H1 (cell line): ENCODE results near the gene NUDT2. TPM values are rescaled to one million over a fixed set of nuclear protein-coding genes. Genes with fewer than 3 reads are reported as not detected.

ENCODE experiments used
- CTCF ChIA-PET: fragments of 300-600 bp; sonication (Branson Sonifier 250); formaldehyde crosslinking; loops from one replicate; lab custom pipeline; 2021; ENCODE audit not compliant: partially characterized antibody; lab: Charles Lee
- POLR2A ChIA-PET: fragments of 300-600 bp; sonication (Branson Sonifier 250); formaldehyde crosslinking; loops from one replicate; lab custom pipeline; 2021; ENCODE audit warnings: inconsistent platforms; ENCODE audit not compliant: partially characterized antibody; lab: Charles Lee
- DNase-seq, 2 experiments: peaks; one replicate each; pipeline versions ENCODE4 v3.0.0 to v3.0.0-alpha.2; 2010 to 2022; ENCODE audit warnings: low spot score in 2 of 2, low read depth in 1 of 2, mixed read lengths in 1 of 2
- FAIRE-seq: peaks from 2 replicates; lab custom pipeline; 2011; peaks lifted over from hg19 to GRCh38; lab: Jason Lieb, UNC
- H2AFZ ChIP-seq: 2 replicates; pipeline ENCODE4 v1.8.1; 2012; ENCODE audit warnings: low read length, inconsistent platforms
- H2AK5ac ChIP-seq: 2 replicates; pipeline ENCODE4 v1.6.1; 2013; ENCODE audit warnings: low read depth, low read length
- H2BK120ac ChIP-seq: replicated peaks from 2 replicates; pipeline ENCODE3; 2013; ENCODE audit warnings: low read depth, low read length, inconsistent platforms
- H2BK12ac ChIP-seq: 2 replicates; pipeline ENCODE4 v1.6.1; 2013; ENCODE audit warnings: low read depth, low read length
- H2BK15ac ChIP-seq: 2 replicates; pipeline ENCODE4 v1.6.1; 2013; ENCODE audit warnings: low read length
- H2BK20ac ChIP-seq: 2 replicates; pipeline ENCODE4 v1.6.1; 2013; ENCODE audit warnings: low read length
- H2BK5ac ChIP-seq: 2 replicates; pipeline ENCODE4 v1.6.1; 2013; ENCODE audit warnings: low read depth, low read length
- H3K14ac ChIP-seq: 2 replicates; pipeline ENCODE4 v1.6.1; 2013; ENCODE audit warnings: inconsistent platforms; ENCODE audit not compliant: insufficient read length
- H3K18ac ChIP-seq: 2 replicates; pipeline ENCODE4 v1.6.1; 2013; ENCODE audit warnings: low read length; ENCODE audit errors: extremely low read depth
- H3K23ac ChIP-seq: 2 replicates; pipeline ENCODE4 v1.6.1; 2013; ENCODE audit warnings: inconsistent platforms; ENCODE audit not compliant: insufficient read length
- H3K23me2 ChIP-seq: 2 replicates; pipeline ENCODE4 v1.6.1; 2013; ENCODE audit warnings: low read depth, low read length
- H3K27ac ChIP-seq: 2 replicates; pipeline ENCODE4 v1.6.1; 2011; ENCODE audit warnings: low read depth, low read length, inconsistent platforms
- H3K27me3 ChIP-seq, 4 experiments: replicated peaks in 1 of 4; 1 replicate in 1 of 4; 2 replicates in 3 of 4; pipeline versions ENCODE4 v1.6.1 to v1.8.1; 2011 to 2013; ENCODE audit warnings: low read length in 3 of 4, mild to moderate bottlenecking in 3 of 4, inconsistent platforms in 2 of 4, mixed read lengths in 2 of 4, moderate library complexity in 1 of 4; ENCODE audit not compliant: control insufficient read depth in 3 of 4, insufficient read depth in 3 of 4; ENCODE audit errors: extremely low read depth in 1 of 4
- H3K36me3 ChIP-seq, 4 experiments: 2 replicates each; pipeline versions ENCODE4 v1.6.1 to v1.8.1; 2011 to 2013; ENCODE audit warnings: mild to moderate bottlenecking in 4 of 4, low read length in 3 of 4, moderate library complexity in 2 of 4, control low read depth in 1 of 4, inconsistent platforms in 1 of 4; ENCODE audit not compliant: insufficient read depth in 4 of 4, control insufficient read depth in 2 of 4
- H3K4ac ChIP-seq: replicated peaks from 2 replicates; pipeline ENCODE3; 2013; ENCODE audit warnings: low read length, low read depth, mixed read lengths, inconsistent platforms; ENCODE audit not compliant: insufficient read length
- H3K4me1 ChIP-seq, 4 experiments: replicated peaks in 1 of 4; 1 replicate in 1 of 4; 2 replicates in 3 of 4; pipeline versions ENCODE4 v1.6.1 to v1.8.1; 2011 to 2013; ENCODE audit warnings: low read length in 3 of 4, inconsistent platforms in 2 of 4, mixed read lengths in 1 of 4; ENCODE audit not compliant: insufficient read depth in 4 of 4, control insufficient read depth in 3 of 4
- H3K4me2 ChIP-seq, 2 experiments: 2 replicates each; pipeline versions ENCODE4 v1.6.1 to v1.8.1; 2011 to 2013; ENCODE audit warnings: low read depth in 2 of 2, low read length in 2 of 2, control low read depth in 1 of 2, inconsistent platforms in 1 of 2, mild to moderate bottlenecking in 1 of 2; ENCODE audit not compliant: insufficient read depth in 1 of 2
- H3K4me3 ChIP-seq, 4 experiments: fragments of 200-600, 300-600 bp in 1 of 4; sonication (generic), shearing (Covaris generic), sonication (Bioruptor Twin) in 1 of 4; 2 replicates each; pipeline versions ENCODE4 v1.5.1 to v1.8.1; 2011 to 2016; ENCODE audit warnings: low read length in 4 of 4, low read depth in 3 of 4, control low read depth in 2 of 4, inconsistent platforms in 2 of 4, mild to moderate bottlenecking in 2 of 4, mixed read lengths in 1 of 4, moderate library complexity in 1 of 4; ENCODE audit not compliant: insufficient read depth in 2 of 4; ENCODE audit errors: extremely low read depth in 1 of 4
- H3K56ac ChIP-seq: replicated peaks from 2 replicates; pipeline ENCODE3; 2013; ENCODE audit warnings: low read depth, mild to moderate bottlenecking, mixed read lengths, low read length, inconsistent platforms; ENCODE audit not compliant: insufficient read length
- H3K79me1 ChIP-seq: 2 replicates; pipeline ENCODE4 v1.6.1; 2013; ENCODE audit warnings: low read depth, low read length, control low read depth
- H3K79me2 ChIP-seq, 2 experiments: 2 replicates each; pipeline versions ENCODE4 v1.6.1 to v1.8.1; 2012 to 2013; ENCODE audit warnings: low read length in 2 of 2, mild to moderate bottlenecking in 2 of 2, inconsistent platforms in 1 of 2; ENCODE audit not compliant: insufficient read depth in 2 of 2, control insufficient read depth in 1 of 2
- H3K9ac ChIP-seq, 4 experiments: replicated peaks in 1 of 4; 1 replicate in 1 of 4; 2 replicates in 3 of 4; pipeline versions ENCODE4 v1.6.1 to v1.8.1; 2011 to 2013; ENCODE audit warnings: low read depth in 3 of 4, low read length in 3 of 4, control low read depth in 2 of 4, mild to moderate bottlenecking in 2 of 4, moderate library complexity in 2 of 4, inconsistent platforms in 1 of 4; ENCODE audit errors: extremely low read depth in 1 of 4
- H3K9me3 ChIP-seq, 2 experiments: 2 replicates each; pipeline versions ENCODE4 v1.6.1 to v1.8.1; 2012 to 2013; ENCODE audit warnings: mild to moderate bottlenecking in 2 of 2, moderate library complexity in 2 of 2, control low read depth in 1 of 2, inconsistent platforms in 1 of 2, low read depth in 1 of 2, low read length in 1 of 2, mixed read lengths in 1 of 2; ENCODE audit not compliant: insufficient read depth in 2 of 2
- H4K20me1 ChIP-seq, 2 experiments: replicated peaks in 1 of 2; 2 replicates each; pipeline versions ENCODE3 to v1.8.1; 2011 to 2013; ENCODE audit warnings: inconsistent platforms in 2 of 2, low read length in 2 of 2, mild to moderate bottlenecking in 1 of 2; ENCODE audit not compliant: insufficient read depth in 2 of 2, control insufficient read depth in 1 of 2
- H4K5ac ChIP-seq: 2 replicates; pipeline ENCODE4 v1.6.1; 2013; ENCODE audit warnings: low read length, low read depth, mixed read lengths, inconsistent platforms; ENCODE audit not compliant: insufficient read length
- H4K8ac ChIP-seq: 2 replicates; pipeline ENCODE4 v1.8.0; 2013; ENCODE audit warnings: mild to moderate bottlenecking, moderate library complexity, low read length, inconsistent platforms; ENCODE audit not compliant: insufficient read depth; ENCODE audit errors: extremely low read depth
- H4K91ac ChIP-seq: replicated peaks from 2 replicates; pipeline ENCODE3; 2013; ENCODE audit warnings: low read length, mixed read lengths, inconsistent platforms; ENCODE audit not compliant: insufficient read length
- BRCA1 ChIP-seq: IDR thresholded peaks from 2 replicates; pipeline ENCODE4 v1.6.1; 2012; ENCODE audit warnings: low read depth, low read length, improper control_type of control experiment
- CBX8 ChIP-seq: fragments of 300-800, 300-1000 bp; sonication (generic); IDR thresholded peaks from 2 replicates; pipeline ENCODE4 v1.7.1; 2016; ENCODE audit warnings: low read depth, low read length, borderline replicate concordance
- EGR1 ChIP-seq: IDR thresholded peaks from 2 replicates; pipeline ENCODE4 v1.6.1; 2011; ENCODE audit warnings: low read depth, low read length, borderline replicate concordance
- GTF2F1 ChIP-seq: IDR thresholded peaks from 2 replicates; pipeline ENCODE4 v1.6.1; 2012; ENCODE audit warnings: low read depth, low read length, improper control_type of control experiment, borderline replicate concordance
- JUND ChIP-seq: IDR thresholded peaks from 2 replicates; pipeline ENCODE4 v1.6.1; 2011; ENCODE audit warnings: mild to moderate bottlenecking, improper control_type of control experiment, low read length
- MAFK ChIP-seq: IDR thresholded peaks from 2 replicates; pipeline ENCODE4 v1.6.1; 2012; ENCODE audit warnings: low read depth, mild to moderate bottlenecking, improper control_type of control experiment, low read length
- RBBP5 ChIP-seq: IDR thresholded peaks from 2 replicates; pipeline ENCODE4 v1.7.1; 2012; ENCODE audit warnings: low read depth, mild to moderate bottlenecking, inconsistent platforms, low read length, moderate library complexity, borderline replicate concordance
- SAP30 ChIP-seq: fragments of 300-600 bp; sonication (generic); IDR thresholded peaks from 2 replicates; pipeline ENCODE4 v1.7.1; 2012; ENCODE audit warnings: low read length, moderate library complexity, mild to moderate bottlenecking, inconsistent platforms; ENCODE audit not compliant: insufficient read depth, insufficient replicate concordance
- SUZ12 ChIP-seq: fragments of 200-600 bp; sonication (generic); IDR thresholded peaks from 2 replicates; pipeline ENCODE4 v1.6.1; 2012; ENCODE audit warnings: mild to moderate bottlenecking, inconsistent platforms, low read length, moderate library complexity, mixed read lengths
- WGBS, 2 experiments: shearing (Covaris generic) in 1 of 2; methylation state at CpG; one replicate each; pipeline versions ENCODE4 v1.1.6 to v1.1.7; 2013 to 2015; ENCODE audit warnings: low lambda C conversion rate in 2 of 2, mixed read lengths in 2 of 2, inconsistent platforms in 1 of 2, low coverage in 1 of 2, missing lambda C conversion rate in 1 of 2; ENCODE audit not compliant: insufficient replicate concordance in 2 of 2, insufficient coverage in 1 of 2, insufficient read length in 1 of 2; ENCODE audit errors: extremely low coverage in 1 of 2, missing lambda C conversion rate in 1 of 2; 5-methylcytosine and 5-hydroxymethylcytosine counted together
- polyA plus RNA-seq, 7 experiments: library from polyadenylated mRNA; depleted of rRNA in 3 of 7; stranded (reverse) in 5 of 7; unstranded in 2 of 7; fragments of >200 nt in 5 of 7; fragments of 200-250 nt in 2 of 7; gene quantifications; 1 replicate in 5 of 7; 2 replicates in 1 of 7; 4 replicates in 1 of 7; pipeline versions ENCODE4 v1.2.1 to v1.2.3, GENCODE V29; 2011 to 2013; ENCODE audit warnings: missing spikeins in 2 of 7, mixed read lengths in 2 of 7
- total RNA-seq: library from RNA; stranded (reverse); fragmentation: NEBNext Ultra II Directional; extraction: Animal tissue kit (Norgen Biotek cat#: 25700); gene quantifications from 2 replicates; pipeline ENCODE4 v1.2.1, GENCODE V29; 2021

The NUDT2 gene
- total and polyA plus RNA-seq, 2 of the 8 experiments (the other 6 are each of a cell fraction or from before 2014, with no cell fraction given), result 16.7 to 23.7 TPM

DNA sequence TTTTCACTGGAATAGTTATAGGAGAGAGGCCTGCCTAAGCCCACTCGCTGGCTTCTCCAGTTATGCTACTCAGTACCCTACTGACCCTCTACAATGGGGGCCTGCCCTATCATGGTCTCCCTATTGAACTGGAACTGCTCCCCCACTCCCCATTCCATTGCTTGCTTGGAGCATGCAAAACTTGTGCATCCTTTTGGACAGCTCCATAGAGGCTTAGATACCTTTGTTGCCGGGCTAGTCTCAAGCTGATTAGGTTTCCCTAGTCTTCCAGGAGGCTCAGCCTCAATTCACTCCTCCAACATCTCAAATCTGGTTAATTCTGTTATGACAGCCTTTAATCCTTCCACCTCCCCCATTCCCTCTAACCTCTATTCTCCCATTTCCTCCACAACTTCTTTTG lies 40.2 kb upstream of the NUDT2 start:
- H3K9me3 ChIP-seq, result no peaks in the 10 kb centered on the region
- H4K8ac ChIP-seq, result no peak overlapping the region
- no peaks in the 10 kb centered on the region for H3K23me2 ChIP-seq
- no peak overlapping the region for H3K4ac ChIP-seq
- H3K23ac ChIP-seq, result no peak overlapping the region
- whole genome bisulfite sequencing, 2 experiments, result 90% methylated on average over 2 of the region's 2 CpGs; no CpG with 5 or more reads in 1 of the 2 experiments
- no peak overlapping the region for H3K27ac ChIP-seq
- no peak overlapping the region for H3K18ac ChIP-seq
- POLR2A ChIA-PET, result no interaction called here
- no peak for DNase-seq
- CTCF ChIA-PET, result interaction anchor here (1.2 to 1.6 kb wide), 2 partner anchors 10 to 12 kb away, joined by 3 to 4 read pairs; no protein-coding TSS in a partner anchor
- no peak overlapping the region for H2BK5ac ChIP-seq
- TF ChIP-seq MAFK, result no peak
- TF ChIP-seq EGR1, result no peak
- no peak for TF ChIP-seq RBBP5
- TF ChIP-seq CBX8, result no peak
- TF ChIP-seq SUZ12, result no peak
- no peak for TF ChIP-seq JUND
- no peak for TF ChIP-seq GTF2F1
- TF ChIP-seq SAP30, result no peak
- TF ChIP-seq BRCA1, result no peak
- TF ChIP-seq, all 59 proteins: peak for 0
- H3K14ac ChIP-seq, result no peak overlapping the region
- H3K9ac ChIP-seq, result no peak overlapping the region
- no peak overlapping the region for H2BK15ac ChIP-seq
- no peak overlapping the region for H3K4me2 ChIP-seq
- no peaks in the 10 kb centered on the region for H3K79me2 ChIP-seq
- FAIRE-seq, result no peak
- H4K91ac ChIP-seq, result no peak overlapping the region
- H2BK20ac ChIP-seq, result no peak overlapping the region
- H4K5ac ChIP-seq, result no peak overlapping the region
- no peaks in the 10 kb centered on the region for H3K36me3 ChIP-seq
- H4K20me1 ChIP-seq, result no peaks in the 10 kb centered on the region
- no peak overlapping the region for H2AK5ac ChIP-seq
- H2BK12ac ChIP-seq, result no peak overlapping the region
- H2BK120ac ChIP-seq, result no peak overlapping the region
- H3K4me1 ChIP-seq, result no peaks in the 10 kb centered on the region
- no peaks in the 10 kb centered on the region for H3K27me3 ChIP-seq
- no peaks in the 10 kb centered on the region for H3K79me1 ChIP-seq
- no peak overlapping the region for H2AFZ ChIP-seq
- no peak overlapping the region for H3K56ac ChIP-seq
- no peak overlapping the region for H3K4me3 ChIP-seq
